GM12878 (cell line): ENCODE data around the gene TBXAS1. TPM values are rescaled to one million over a fixed set of nuclear protein-coding genes. Genes with fewer than 3 reads are reported as not detected.

ENCODE experiments used
- ATAC-seq: fragments of 200-7000 bp; cut with Tn5 transposase; 3 replicates; pipeline ENCODE4 v1.9.1; 2020; ENCODE audit warnings: mild to moderate bottlenecking, moderate library complexity
- BruUV-seq: library from RNA; stranded (reverse); fragments of 400-500 nt; replicated peaks from 2 replicates; lab custom pipeline; 2021; lab: Mats Ljungman, UMichigan
- CTCF ChIA-PET: fragments of 300-600 bp; sonication (Branson Sonifier 250); formaldehyde crosslinking; extraction: SDS; loops from one replicate; lab custom pipeline; 2021; ENCODE audit warnings: inconsistent platforms; lab: Yijun Ruan, JAX
- POLR2A ChIA-PET: fragments of 350-600 bp; formaldehyde crosslinking; extraction: SDS; loops from one replicate; lab custom pipeline; 2021; ENCODE audit warnings: inconsistent platforms; lab: Charles Lee
- RAD21 ChIA-PET: fragments of 300-600 bp; sonication (Branson Sonifier 250); formaldehyde crosslinking; loops from one replicate; lab custom pipeline; 2023; ENCODE audit warnings: antibody characterized with exemption; ENCODE audit not compliant: unreplicated experiment; lab: Charles Lee
- SMC1A ChIA-PET: fragments of 300-600 bp; sonication (Branson Sonifier 250); formaldehyde crosslinking; loops from one replicate; lab custom pipeline; 2023; ENCODE audit not compliant: unreplicated experiment, uncharacterized antibody; lab: Charles Lee
- DNase-seq: peaks from one replicate; pipeline ENCODE4 v3.0.0-alpha.2; 2011; ENCODE audit warnings: low read depth, low spot score
- FAIRE-seq: peaks from 3 replicates; lab custom pipeline; 2011; peaks lifted over from hg19 to GRCh38; lab: Jason Lieb, UNC
- H2AFZ ChIP-seq: 2 replicates; pipeline ENCODE4 v1.6.0; 2011; ENCODE audit warnings: low read depth, low read length, control low read depth; ENCODE audit not compliant: control insufficient read depth
- H3K27ac ChIP-seq: 2 replicates; pipeline ENCODE4 v1.5.1; 2011; ENCODE audit warnings: control low read depth; ENCODE audit not compliant: control insufficient read depth, insufficient read depth
- H3K27me3 ChIP-seq, 2 experiments: replicated peaks in 1 of 2; 2 replicates each; pipeline versions ENCODE4 v1.6.0 to v1.6.1; 2011; ENCODE audit warnings: low read length in 1 of 2; ENCODE audit not compliant: control insufficient read depth in 2 of 2, insufficient read depth in 2 of 2
- H3K36me3 ChIP-seq, 2 experiments: 2 replicates each; pipeline ENCODE4 v1.5.1; 2011; ENCODE audit warnings: low read length in 1 of 2; ENCODE audit not compliant: control insufficient read depth in 2 of 2, insufficient read depth in 2 of 2
- H3K4me1 ChIP-seq: 2 replicates; pipeline ENCODE4 v1.6.1; 2011; ENCODE audit warnings: mild to moderate bottlenecking, low read length, moderate library complexity, mixed read lengths; ENCODE audit not compliant: control insufficient read depth, insufficient read depth
- H3K4me2 ChIP-seq: 2 replicates; pipeline ENCODE4 v1.6.0; 2011; ENCODE audit warnings: control low read depth; ENCODE audit not compliant: control insufficient read depth, insufficient read depth
- H3K4me3 ChIP-seq: fragments of 200-600 bp; sonication (generic); 2 replicates; pipeline ENCODE4 v1.5.1; 2016
- H3K79me2 ChIP-seq: 2 replicates; pipeline ENCODE4 v1.6.0; 2011; ENCODE audit warnings: low read length; ENCODE audit not compliant: control insufficient read depth, insufficient read depth
- H3K9ac ChIP-seq: 2 replicates; pipeline ENCODE4 v1.8.0; 2011; ENCODE audit warnings: low read length, control low read depth, mixed read lengths; ENCODE audit not compliant: control insufficient read depth, insufficient read depth
- H3K9me3 ChIP-seq: replicated peaks from 3 replicates; pipeline ENCODE4 v1.5.1; 2011; ENCODE audit warnings: mild to moderate bottlenecking, low read length; ENCODE audit not compliant: control insufficient read depth, insufficient read depth
- H4K20me1 ChIP-seq: 2 replicates; pipeline ENCODE4 v1.6.0; 2011; ENCODE audit not compliant: control insufficient read depth, insufficient read depth
- ASH2L ChIP-seq: fragments of 300-600, 200-600 bp; sonication (generic); IDR thresholded peaks from 2 replicates; pipeline ENCODE4 v1.6.1; 2017; ENCODE audit warnings: low read depth, mild to moderate bottlenecking, borderline replicate concordance
- BACH1 ChIP-seq: fragments of 450-650 bp; IDR thresholded peaks from 2 replicates; pipeline ENCODE4 v1.6.1; 2017; ENCODE audit warnings: mild to moderate bottlenecking, borderline replicate concordance
- CHD1 ChIP-seq: IDR thresholded peaks from 2 replicates; pipeline ENCODE4 v1.6.1; 2012; ENCODE audit warnings: low read depth, low read length, improper control_type of control experiment
- CREB1 ChIP-seq: IDR thresholded peaks from 2 replicates; pipeline ENCODE4 v1.6.1; 2012; ENCODE audit warnings: low read depth, mild to moderate bottlenecking, inconsistent platforms
- GATAD2B ChIP-seq: fragments of 450-650 bp; conservative IDR thresholded peaks from 2 replicates; pipeline ENCODE4 v1.6.1; 2017; ENCODE audit warnings: low read depth, mild to moderate bottlenecking, moderate library complexity
- ZBTB11 ChIP-seq: fragments of 450-650 bp; formaldehyde crosslinking; IDR thresholded peaks from 2 replicates; pipeline ENCODE4 v1.5.0; 2022; ENCODE audit warnings: mild to moderate bottlenecking, missing genetic modification characterization
- WGBS: methylation state at CpG from one replicate; pipeline ENCODE4 v1.1.6; 2016; ENCODE audit warnings: low lambda C conversion rate; ENCODE audit not compliant: insufficient replicate concordance, insufficient coverage; ENCODE audit errors: missing lambda C conversion rate; 5-methylcytosine and 5-hydroxymethylcytosine counted together
- in situ Hi-C: fragments of 300-500 bp; cut with MboI; formaldehyde crosslinking; loops from 9 replicates; pipeline ENCODE4 v1.14.3; 2018; ENCODE audit warnings: mixed read lengths
- intact Hi-C: fragments of 100-400 bp; cut with micrococcal nuclease; formaldehyde crosslinking; loops from one replicate; pipeline ENCODE4 v1.14.2; 2022; ENCODE audit not compliant: unreplicated experiment
- polyA plus RNA-seq, 11 experiments: library from polyadenylated mRNA; depleted of rRNA in 4 of 11; unstranded in 6 of 11; stranded (reverse) in 5 of 11; fragments of >200 nt; fragmentation: Nextera tagmentation in 4 of 11; fragmentation: Illumina TruSeq in 1 of 11; extraction: Ambion mirVana in 4 of 11; extraction: Trizol in 1 of 11; gene quantifications; 1 replicate in 1 of 11; 2 replicates in 10 of 11; pipeline versions ENCODE4 v1.2.1 to v1.2.3, GENCODE V29; 2011 to 2016; ENCODE audit warnings: inconsistent platforms in 2 of 11, missing spikeins in 2 of 11, low read depth in 1 of 11
- total RNA-seq, 4 experiments: library from RNA; depleted of rRNA in 3 of 4; stranded (reverse); fragments of >200 nt in 3 of 4; fragmentation: Illumina TruSeq in 1 of 4; extraction: Trizol in 1 of 4; gene quantifications; 2 replicates each; pipeline versions ENCODE4 v1.2.1 to v1.2.3, GENCODE V29; 2013 to 2021

The TBXAS1 gene
- total and polyA plus RNA-seq, 10 of the 15 experiments (the other 5 are each of a cell fraction or from before 2014, with no cell fraction given), result 1.5 to 32.7 (median 16.3) TPM

DNA sequence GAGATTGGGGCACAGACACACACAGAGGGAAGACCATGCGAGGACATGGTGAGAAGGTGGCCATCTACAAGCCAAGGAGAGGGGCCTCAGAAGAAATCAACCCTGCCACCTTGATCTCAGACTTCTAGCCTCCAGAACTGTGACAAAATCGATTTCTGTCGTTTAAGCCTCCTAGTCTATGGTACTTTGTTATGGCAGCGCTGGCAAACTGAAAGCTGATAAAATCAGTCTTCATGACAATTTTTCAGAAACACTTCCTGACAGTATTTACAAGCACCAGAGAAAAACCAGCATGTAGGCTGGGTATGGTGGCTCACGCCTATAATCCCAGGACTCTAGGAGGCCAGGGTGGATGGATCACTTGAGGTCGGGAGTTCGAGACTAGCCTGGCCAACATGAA, 229.5 kb downstream of the TBXAS1 start:
- CTCF ChIA-PET, result no interaction called here
- H3K4me1 ChIP-seq, result peaks cover 25% of the 10 kb centered on the region

More for the DNA sequence above, 229.5 kb downstream of the TBXAS1 start:
- in situ Hi-C loops (loop anchor here (10.0 kb wide), 1 partner anchor 944 kb away; no protein-coding TSS in a partner anchor), intact Hi-C loops (no loop called here)
- H3K4me3 ChIP-seq, result no peak overlapping the region
- H3K36me3 ChIP-seq, result no peaks in the 10 kb centered on the region; a peak in 1 of 4 replicates
- FAIRE-seq (no peak), DNase-seq (no peak), ATAC-seq (no peak)
- H3K9ac ChIP-seq, result no peak overlapping the region
- no TSS peak for BruUV-seq
- POLR2A ChIA-PET, result interaction anchor here (0.6 kb wide), 1 partner anchor 166 kb away, joined by 4 read pairs; no protein-coding TSS in a partner anchor
- SMC1A ChIA-PET, result interaction anchor here (1.1 kb wide), 1 partner anchor 421 kb away, joined by 3 read pairs; no protein-coding TSS in a partner anchor
- peaks cover 11% of the 10 kb centered on the region for H3K79me2 ChIP-seq
- H2AFZ ChIP-seq, result no peak overlapping the region
- no peaks in the 10 kb centered on the region for H3K27me3 ChIP-seq
- TF ChIP-seq CHD1 (no peak), BACH1 (no peak), ASH2L (no peak), CREB1 (no peak), GATAD2B (no peak), ZBTB11 (CRISPR knock-in tag) (no peak)
- peaks cover 4% of the 10 kb centered on the region; the same call in 1 of the 2 replicates for H4K20me1 ChIP-seq
- no peak overlapping the region for H3K4me2 ChIP-seq
- WGBS, result 91% methylated on average over 7 of the region's 7 CpGs
- H3K27ac ChIP-seq, result no peak overlapping the region
- H3K9me3 ChIP-seq, result no peaks in the 10 kb centered on the region
- RAD21 ChIA-PET, result no interaction called here
